ENCODE results near the gene HEATR5B.

DNA sequence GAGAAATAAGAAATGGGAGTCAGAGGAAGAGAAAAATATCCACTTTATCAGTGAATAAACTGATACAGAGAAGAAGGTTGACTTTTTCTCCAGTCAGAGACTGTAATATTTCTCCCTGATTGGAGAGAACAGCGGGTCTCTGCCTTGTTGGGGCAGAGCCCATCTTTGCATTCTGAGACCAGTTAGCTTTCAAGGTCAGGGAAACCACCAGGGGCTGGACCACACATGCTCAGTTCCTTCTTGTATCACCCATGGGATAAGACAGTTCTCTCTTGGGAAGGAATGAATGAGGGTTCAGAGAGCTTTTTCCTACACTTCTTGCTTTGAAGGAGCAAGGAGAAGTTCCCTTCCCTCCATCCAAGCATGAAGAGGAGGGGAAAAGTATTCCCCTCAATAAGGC, 12.4 kb upstream of the HEATR5B start:
- TF ChIP-seq, protein P1, sequence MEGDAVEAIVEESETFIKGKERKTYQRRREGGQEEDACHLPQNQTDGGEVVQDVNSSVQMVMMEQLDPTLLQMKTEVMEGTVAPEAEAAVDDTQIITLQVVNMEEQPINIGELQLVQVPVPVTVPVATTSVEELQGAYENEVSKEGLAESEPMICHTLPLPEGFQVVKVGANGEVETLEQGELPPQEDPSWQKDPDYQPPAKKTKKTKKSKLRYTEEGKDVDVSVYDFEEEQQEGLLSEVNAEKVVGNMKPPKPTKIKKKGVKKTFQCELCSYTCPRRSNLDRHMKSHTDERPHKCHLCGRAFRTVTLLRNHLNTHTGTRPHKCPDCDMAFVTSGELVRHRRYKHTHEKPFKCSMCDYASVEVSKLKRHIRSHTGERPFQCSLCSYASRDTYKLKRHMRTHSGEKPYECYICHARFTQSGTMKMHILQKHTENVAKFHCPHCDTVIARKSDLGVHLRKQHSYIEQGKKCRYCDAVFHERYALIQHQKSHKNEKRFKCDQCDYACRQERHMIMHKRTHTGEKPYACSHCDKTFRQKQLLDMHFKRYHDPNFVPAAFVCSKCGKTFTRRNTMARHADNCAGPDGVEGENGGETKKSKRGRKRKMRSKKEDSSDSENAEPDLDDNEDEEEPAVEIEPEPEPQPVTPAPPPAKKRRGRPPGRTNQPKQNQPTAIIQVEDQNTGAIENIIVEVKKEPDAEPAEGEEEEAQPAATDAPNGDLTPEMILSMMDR (IDR thresholded peaks at IDR 0.05), result no peak
- TF ChIP-seq POLR2A (IDR thresholded peaks at IDR 0.05), result no peak

Data from lower leg skin (tissue), 3 donors.